SK-N-MC (cell line): ENCODE data around the gene CAPS2.

ENCODE experiments used
- DNase-seq: peaks from one replicate; pipeline ENCODE4 v3.0.0-alpha.2; 2011; ENCODE audit warnings: low read depth, low spot score
- H3K27ac ChIP-seq: fragments of 200-600 bp; sonication (generic); 2 replicates; pipeline ENCODE4 v1.5.1; 2016; ENCODE audit warnings: mixed run types
- H3K36me3 ChIP-seq: fragments of 200-600 bp; sonication (generic); 2 replicates; pipeline ENCODE4 v1.6.1; 2017; ENCODE audit warnings: antibody characterized with exemption, low read length, mixed read lengths; ENCODE audit not compliant: insufficient read depth
- H3K4me3 ChIP-seq: fragments of 200-600 bp; sonication (generic); 2 replicates; pipeline ENCODE4 v1.5.1; 2016
- H3K9ac ChIP-seq: fragments of 200-600 bp; sonication (generic); 2 replicates; pipeline ENCODE4 v1.8.0; 2017; ENCODE audit warnings: mixed run types, mixed read lengths; ENCODE audit not compliant: insufficient read length
- H3K9me3 ChIP-seq: fragments of 200-600 bp; sonication (generic); 2 replicates; pipeline ENCODE4 v1.6.1; 2017; ENCODE audit warnings: low read depth, mild to moderate bottlenecking, antibody characterized with exemption, low read length, moderate library complexity, mixed read lengths
- EZH2 ChIP-seq: fragments of 200-600 bp; sonication (generic); IDR thresholded peaks from one replicate; pipeline ENCODE4 v1.6.1; 2017; ENCODE audit warnings: antibody characterized with exemption
- FOXP2 ChIP-seq: optimal IDR thresholded peaks from 2 replicates; pipeline ENCODE3; 2011; ENCODE audit warnings: mild to moderate bottlenecking, moderate library complexity; ENCODE audit not compliant: insufficient read depth; ENCODE audit errors: extremely low read length, control extremely low read depth
- POLR2AphosphoS5 ChIP-seq: IDR thresholded peaks from 2 replicates; pipeline ENCODE4 v1.6.1; 2012; ENCODE audit warnings: mild to moderate bottlenecking, low read depth, low read length, borderline replicate concordance

CAPS2 gene

GRCh38 chr12:75294797-75295196 lies 35.3 kb downstream of the CAPS2 start:
- no peak for DNase-seq
- TF ChIP-seq FOXP2, result no peak
- Histone ChIP-seq H3K36me3 (no peaks in the 10 kb centered on the region), H3K27ac (no peak overlapping the region), H3K9ac (no peak overlapping the region), H3K9me3 (no peaks in the 10 kb centered on the region), H3K4me3 (no peak overlapping the region)

- no peak for DNase-seq
- no peak overlapping the region for H3K27ac ChIP-seq
- H3K9me3 ChIP-seq, result no peaks in the 10 kb centered on the region
- H3K9ac ChIP-seq, result no peak overlapping the region
- no peaks in the 10 kb centered on the region for H3K36me3 ChIP-seq
- H3K4me3 ChIP-seq, result no peak overlapping the region
- TF ChIP-seq POLR2AphosphoS5, result no peak
- no peak for TF ChIP-seq FOXP2
Measured at GRCh38 chr12:75294336-75294735, 35.8 kb downstream of the CAPS2 start.

- TF ChIP-seq POLR2AphosphoS5 (no peak), FOXP2 (no peak), EZH2 (no peak)
- Histone ChIP-seq H3K9me3 (no peaks in the 10 kb centered on the region), H3K27ac (no peak overlapping the region), H3K36me3 (no peaks in the 10 kb centered on the region), H3K4me3 (no peak overlapping the region), H3K9ac (no peak overlapping the region)
- no peak for DNase-seq
Measured at GRCh38 chr12:75291014-75291413, 39.1 kb downstream of the CAPS2 start.

- H3K9ac ChIP-seq, result no peak overlapping the region
- no peak overlapping the region for H3K27ac ChIP-seq
- H3K36me3 ChIP-seq, result no peaks in the 10 kb centered on the region
- no peak for DNase-seq
- H3K4me3 ChIP-seq, result no peak overlapping the region
- TF ChIP-seq POLR2AphosphoS5, result no peak
- H3K9me3 ChIP-seq, result no peaks in the 10 kb centered on the region
Measured at GRCh38 chr12:75289753-75290152, 40.4 kb downstream of the CAPS2 start.

GRCh38 chr12:75288860-75289259 lies 41.3 kb downstream of the CAPS2 start:
- Histone ChIP-seq H3K9ac (no peak overlapping the region), H3K9me3 (no peaks in the 10 kb centered on the region), H3K4me3 (no peak overlapping the region), H3K36me3 (no peaks in the 10 kb centered on the region), H3K27ac (no peak overlapping the region)
- no peak for DNase-seq
- TF ChIP-seq FOXP2 (no peak), POLR2AphosphoS5 (no peak), EZH2 (no peak)

GRCh38 chr12:75275702-75276101 lies 54.4 kb downstream of the CAPS2 start:
- DNase-seq, result no peak
- TF ChIP-seq EZH2 (no peak), FOXP2 (no peak), POLR2AphosphoS5 (no peak)
- no peaks in the 10 kb centered on the region for H3K9me3 ChIP-seq
- H3K9ac ChIP-seq, result no peak overlapping the region
- no peaks in the 10 kb centered on the region for H3K36me3 ChIP-seq
- H3K4me3 ChIP-seq, result no peak overlapping the region
- no peak overlapping the region for H3K27ac ChIP-seq

- Histone ChIP-seq H3K4me3 (no peak overlapping the region), H3K9me3 (no peaks in the 10 kb centered on the region), H3K9ac (no peak overlapping the region), H3K36me3 (no peaks in the 10 kb centered on the region), H3K27ac (no peak overlapping the region)
- no peak for DNase-seq
- TF ChIP-seq POLR2AphosphoS5, result no peak
- TF ChIP-seq FOXP2, result no peak
- TF ChIP-seq EZH2, result no peak
Measured at GRCh38 chr12:75271576-75271975, 58.5 kb downstream of the CAPS2 start.

- no peak for TF ChIP-seq EZH2
- TF ChIP-seq FOXP2, result no peak
- no peak for TF ChIP-seq POLR2AphosphoS5
- H3K4me3 ChIP-seq, result no peak overlapping the region
- DNase-seq, result no peak
- H3K27ac ChIP-seq, result no peak overlapping the region
- no peaks in the 10 kb centered on the region for H3K36me3 ChIP-seq
- H3K9ac ChIP-seq, result no peak overlapping the region
- H3K9me3 ChIP-seq, result no peaks in the 10 kb centered on the region
Measured at GRCh38 chr12:75270157-75270556, 60.0 kb downstream of the CAPS2 start.

GRCh38 chr12:75269209-75269608 lies 60.9 kb downstream of the CAPS2 start:
- H3K36me3 ChIP-seq, result no peaks in the 10 kb centered on the region
- no peak overlapping the region for H3K4me3 ChIP-seq
- no peaks in the 10 kb centered on the region for H3K9me3 ChIP-seq
- DNase-seq, result no peak
- H3K9ac ChIP-seq, result no peak overlapping the region
- TF ChIP-seq POLR2AphosphoS5 (no peak), FOXP2 (no peak), EZH2 (no peak)
- no peak overlapping the region for H3K27ac ChIP-seq
